ENCODE measurements around the gene SP3.

DNA sequence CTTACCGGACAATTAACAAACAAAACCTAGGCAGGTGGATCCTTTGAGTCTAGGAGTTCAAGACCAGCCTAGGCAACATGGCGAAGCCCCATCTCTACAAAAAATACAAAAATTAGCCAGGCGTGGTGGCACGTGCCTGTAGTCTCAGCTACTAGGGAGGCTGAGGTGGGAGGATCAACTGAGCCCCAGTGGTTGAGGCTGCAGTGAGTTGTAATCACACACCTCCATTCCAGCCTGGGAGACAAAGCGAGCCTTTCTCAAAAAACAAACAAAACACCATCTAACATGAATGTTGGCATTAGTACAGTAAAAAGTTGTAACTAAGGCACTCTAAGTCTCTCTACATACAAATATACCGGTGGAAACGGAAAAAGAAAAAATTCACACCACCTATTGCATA, 5.3 kb downstream of the SP3 start:
- TF ChIP-seq, protein P1, sequence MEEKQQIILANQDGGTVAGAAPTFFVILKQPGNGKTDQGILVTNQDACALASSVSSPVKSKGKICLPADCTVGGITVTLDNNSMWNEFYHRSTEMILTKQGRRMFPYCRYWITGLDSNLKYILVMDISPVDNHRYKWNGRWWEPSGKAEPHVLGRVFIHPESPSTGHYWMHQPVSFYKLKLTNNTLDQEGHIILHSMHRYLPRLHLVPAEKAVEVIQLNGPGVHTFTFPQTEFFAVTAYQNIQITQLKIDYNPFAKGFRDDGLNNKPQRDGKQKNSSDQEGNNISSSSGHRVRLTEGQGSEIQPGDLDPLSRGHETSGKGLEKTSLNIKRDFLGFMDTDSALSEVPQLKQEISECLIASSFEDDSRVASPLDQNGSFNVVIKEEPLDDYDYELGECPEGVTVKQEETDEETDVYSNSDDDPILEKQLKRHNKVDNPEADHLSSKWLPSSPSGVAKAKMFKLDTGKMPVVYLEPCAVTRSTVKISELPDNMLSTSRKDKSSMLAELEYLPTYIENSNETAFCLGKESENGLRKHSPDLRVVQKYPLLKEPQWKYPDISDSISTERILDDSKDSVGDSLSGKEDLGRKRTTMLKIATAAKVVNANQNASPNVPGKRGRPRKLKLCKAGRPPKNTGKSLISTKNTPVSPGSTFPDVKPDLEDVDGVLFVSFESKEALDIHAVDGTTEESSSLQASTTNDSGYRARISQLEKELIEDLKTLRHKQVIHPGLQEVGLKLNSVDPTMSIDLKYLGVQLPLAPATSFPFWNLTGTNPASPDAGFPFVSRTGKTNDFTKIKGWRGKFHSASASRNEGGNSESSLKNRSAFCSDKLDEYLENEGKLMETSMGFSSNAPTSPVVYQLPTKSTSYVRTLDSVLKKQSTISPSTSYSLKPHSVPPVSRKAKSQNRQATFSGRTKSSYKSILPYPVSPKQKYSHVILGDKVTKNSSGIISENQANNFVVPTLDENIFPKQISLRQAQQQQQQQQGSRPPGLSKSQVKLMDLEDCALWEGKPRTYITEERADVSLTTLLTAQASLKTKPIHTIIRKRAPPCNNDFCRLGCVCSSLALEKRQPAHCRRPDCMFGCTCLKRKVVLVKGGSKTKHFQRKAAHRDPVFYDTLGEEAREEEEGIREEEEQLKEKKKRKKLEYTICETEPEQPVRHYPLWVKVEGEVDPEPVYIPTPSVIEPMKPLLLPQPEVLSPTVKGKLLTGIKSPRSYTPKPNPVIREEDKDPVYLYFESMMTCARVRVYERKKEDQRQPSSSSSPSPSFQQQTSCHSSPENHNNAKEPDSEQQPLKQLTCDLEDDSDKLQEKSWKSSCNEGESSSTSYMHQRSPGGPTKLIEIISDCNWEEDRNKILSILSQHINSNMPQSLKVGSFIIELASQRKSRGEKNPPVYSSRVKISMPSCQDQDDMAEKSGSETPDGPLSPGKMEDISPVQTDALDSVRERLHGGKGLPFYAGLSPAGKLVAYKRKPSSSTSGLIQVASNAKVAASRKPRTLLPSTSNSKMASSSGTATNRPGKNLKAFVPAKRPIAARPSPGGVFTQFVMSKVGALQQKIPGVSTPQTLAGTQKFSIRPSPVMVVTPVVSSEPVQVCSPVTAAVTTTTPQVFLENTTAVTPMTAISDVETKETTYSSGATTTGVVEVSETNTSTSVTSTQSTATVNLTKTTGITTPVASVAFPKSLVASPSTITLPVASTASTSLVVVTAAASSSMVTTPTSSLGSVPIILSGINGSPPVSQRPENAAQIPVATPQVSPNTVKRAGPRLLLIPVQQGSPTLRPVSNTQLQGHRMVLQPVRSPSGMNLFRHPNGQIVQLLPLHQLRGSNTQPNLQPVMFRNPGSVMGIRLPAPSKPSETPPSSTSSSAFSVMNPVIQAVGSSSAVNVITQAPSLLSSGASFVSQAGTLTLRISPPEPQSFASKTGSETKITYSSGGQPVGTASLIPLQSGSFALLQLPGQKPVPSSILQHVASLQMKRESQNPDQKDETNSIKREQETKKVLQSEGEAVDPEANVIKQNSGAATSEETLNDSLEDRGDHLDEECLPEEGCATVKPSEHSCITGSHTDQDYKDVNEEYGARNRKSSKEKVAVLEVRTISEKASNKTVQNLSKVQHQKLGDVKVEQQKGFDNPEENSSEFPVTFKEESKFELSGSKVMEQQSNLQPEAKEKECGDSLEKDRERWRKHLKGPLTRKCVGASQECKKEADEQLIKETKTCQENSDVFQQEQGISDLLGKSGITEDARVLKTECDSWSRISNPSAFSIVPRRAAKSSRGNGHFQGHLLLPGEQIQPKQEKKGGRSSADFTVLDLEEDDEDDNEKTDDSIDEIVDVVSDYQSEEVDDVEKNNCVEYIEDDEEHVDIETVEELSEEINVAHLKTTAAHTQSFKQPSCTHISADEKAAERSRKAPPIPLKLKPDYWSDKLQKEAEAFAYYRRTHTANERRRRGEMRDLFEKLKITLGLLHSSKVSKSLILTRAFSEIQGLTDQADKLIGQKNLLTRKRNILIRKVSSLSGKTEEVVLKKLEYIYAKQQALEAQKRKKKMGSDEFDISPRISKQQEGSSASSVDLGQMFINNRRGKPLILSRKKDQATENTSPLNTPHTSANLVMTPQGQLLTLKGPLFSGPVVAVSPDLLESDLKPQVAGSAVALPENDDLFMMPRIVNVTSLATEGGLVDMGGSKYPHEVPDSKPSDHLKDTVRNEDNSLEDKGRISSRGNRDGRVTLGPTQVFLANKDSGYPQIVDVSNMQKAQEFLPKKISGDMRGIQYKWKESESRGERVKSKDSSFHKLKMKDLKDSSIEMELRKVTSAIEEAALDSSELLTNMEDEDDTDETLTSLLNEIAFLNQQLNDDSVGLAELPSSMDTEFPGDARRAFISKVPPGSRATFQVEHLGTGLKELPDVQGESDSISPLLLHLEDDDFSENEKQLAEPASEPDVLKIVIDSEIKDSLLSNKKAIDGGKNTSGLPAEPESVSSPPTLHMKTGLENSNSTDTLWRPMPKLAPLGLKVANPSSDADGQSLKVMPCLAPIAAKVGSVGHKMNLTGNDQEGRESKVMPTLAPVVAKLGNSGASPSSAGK (IDR thresholded peaks at IDR 0.05) = no peak
- TF ChIP-seq, protein P2, sequence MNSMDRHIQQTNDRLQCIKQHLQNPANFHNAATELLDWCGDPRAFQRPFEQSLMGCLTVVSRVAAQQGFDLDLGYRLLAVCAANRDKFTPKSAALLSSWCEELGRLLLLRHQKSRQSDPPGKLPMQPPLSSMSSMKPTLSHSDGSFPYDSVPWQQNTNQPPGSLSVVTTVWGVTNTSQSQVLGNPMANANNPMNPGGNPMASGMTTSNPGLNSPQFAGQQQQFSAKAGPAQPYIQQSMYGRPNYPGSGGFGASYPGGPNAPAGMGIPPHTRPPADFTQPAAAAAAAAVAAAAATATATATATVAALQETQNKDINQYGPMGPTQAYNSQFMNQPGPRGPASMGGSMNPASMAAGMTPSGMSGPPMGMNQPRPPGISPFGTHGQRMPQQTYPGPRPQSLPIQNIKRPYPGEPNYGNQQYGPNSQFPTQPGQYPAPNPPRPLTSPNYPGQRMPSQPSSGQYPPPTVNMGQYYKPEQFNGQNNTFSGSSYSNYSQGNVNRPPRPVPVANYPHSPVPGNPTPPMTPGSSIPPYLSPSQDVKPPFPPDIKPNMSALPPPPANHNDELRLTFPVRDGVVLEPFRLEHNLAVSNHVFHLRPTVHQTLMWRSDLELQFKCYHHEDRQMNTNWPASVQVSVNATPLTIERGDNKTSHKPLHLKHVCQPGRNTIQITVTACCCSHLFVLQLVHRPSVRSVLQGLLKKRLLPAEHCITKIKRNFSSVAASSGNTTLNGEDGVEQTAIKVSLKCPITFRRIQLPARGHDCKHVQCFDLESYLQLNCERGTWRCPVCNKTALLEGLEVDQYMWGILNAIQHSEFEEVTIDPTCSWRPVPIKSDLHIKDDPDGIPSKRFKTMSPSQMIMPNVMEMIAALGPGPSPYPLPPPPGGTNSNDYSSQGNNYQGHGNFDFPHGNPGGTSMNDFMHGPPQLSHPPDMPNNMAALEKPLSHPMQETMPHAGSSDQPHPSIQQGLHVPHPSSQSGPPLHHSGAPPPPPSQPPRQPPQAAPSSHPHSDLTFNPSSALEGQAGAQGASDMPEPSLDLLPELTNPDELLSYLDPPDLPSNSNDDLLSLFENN (IDR thresholded peaks at IDR 0.05; ENCODE audit: low read depth in 2 of 2, low read length in 2 of 2) = no peak
- no peak for TF ChIP-seq NRF1 (conservative IDR thresholded peaks at IDR 0.05 in 1 of 2, IDR thresholded peaks at IDR 0.05 in 1 of 2)
- TF ChIP-seq, protein P3, sequence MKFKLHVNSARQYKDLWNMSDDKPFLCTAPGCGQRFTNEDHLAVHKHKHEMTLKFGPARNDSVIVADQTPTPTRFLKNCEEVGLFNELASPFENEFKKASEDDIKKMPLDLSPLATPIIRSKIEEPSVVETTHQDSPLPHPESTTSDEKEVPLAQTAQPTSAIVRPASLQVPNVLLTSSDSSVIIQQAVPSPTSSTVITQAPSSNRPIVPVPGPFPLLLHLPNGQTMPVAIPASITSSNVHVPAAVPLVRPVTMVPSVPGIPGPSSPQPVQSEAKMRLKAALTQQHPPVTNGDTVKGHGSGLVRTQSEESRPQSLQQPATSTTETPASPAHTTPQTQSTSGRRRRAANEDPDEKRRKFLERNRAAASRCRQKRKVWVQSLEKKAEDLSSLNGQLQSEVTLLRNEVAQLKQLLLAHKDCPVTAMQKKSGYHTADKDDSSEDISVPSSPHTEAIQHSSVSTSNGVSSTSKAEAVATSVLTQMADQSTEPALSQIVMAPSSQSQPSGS (CRISPR knock-in tag; IDR thresholded peaks at IDR 0.05) = no peak
- TF ChIP-seq, protein P4, sequence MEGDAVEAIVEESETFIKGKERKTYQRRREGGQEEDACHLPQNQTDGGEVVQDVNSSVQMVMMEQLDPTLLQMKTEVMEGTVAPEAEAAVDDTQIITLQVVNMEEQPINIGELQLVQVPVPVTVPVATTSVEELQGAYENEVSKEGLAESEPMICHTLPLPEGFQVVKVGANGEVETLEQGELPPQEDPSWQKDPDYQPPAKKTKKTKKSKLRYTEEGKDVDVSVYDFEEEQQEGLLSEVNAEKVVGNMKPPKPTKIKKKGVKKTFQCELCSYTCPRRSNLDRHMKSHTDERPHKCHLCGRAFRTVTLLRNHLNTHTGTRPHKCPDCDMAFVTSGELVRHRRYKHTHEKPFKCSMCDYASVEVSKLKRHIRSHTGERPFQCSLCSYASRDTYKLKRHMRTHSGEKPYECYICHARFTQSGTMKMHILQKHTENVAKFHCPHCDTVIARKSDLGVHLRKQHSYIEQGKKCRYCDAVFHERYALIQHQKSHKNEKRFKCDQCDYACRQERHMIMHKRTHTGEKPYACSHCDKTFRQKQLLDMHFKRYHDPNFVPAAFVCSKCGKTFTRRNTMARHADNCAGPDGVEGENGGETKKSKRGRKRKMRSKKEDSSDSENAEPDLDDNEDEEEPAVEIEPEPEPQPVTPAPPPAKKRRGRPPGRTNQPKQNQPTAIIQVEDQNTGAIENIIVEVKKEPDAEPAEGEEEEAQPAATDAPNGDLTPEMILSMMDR (IDR thresholded peaks at IDR 0.05 in 2 of 3, conservative IDR thresholded peaks at IDR 0.05 in 1 of 3; ENCODE audit: insufficient read depth in 2 of 3, low read depth in 1 of 3, low read length in 3 of 3) = no peak
- TF ChIP-seq MTA3 (IDR thresholded peaks at IDR 0.05; ENCODE audit: borderline replicate concordance) = no peak
- TF ChIP-seq SMAD3 (CRISPR knock-in tag; conservative IDR thresholded peaks at IDR 0.05) = no peak
- TF ChIP-seq PHF20 (IDR thresholded peaks at IDR 0.05; ENCODE audit: partially characterized antibody) = no peak
- no peak for TF ChIP-seq HNRNPL (IDR thresholded peaks at IDR 0.05; ENCODE audit: low read depth, low read length)
- no peak for TF ChIP-seq GTF2F1 (IDR thresholded peaks at IDR 0.05; ENCODE audit: low read depth, low read length)
- no peak for TF ChIP-seq CHD2 (IDR thresholded peaks at IDR 0.05; ENCODE audit: low read depth, low read length)
- TF ChIP-seq, protein P5, sequence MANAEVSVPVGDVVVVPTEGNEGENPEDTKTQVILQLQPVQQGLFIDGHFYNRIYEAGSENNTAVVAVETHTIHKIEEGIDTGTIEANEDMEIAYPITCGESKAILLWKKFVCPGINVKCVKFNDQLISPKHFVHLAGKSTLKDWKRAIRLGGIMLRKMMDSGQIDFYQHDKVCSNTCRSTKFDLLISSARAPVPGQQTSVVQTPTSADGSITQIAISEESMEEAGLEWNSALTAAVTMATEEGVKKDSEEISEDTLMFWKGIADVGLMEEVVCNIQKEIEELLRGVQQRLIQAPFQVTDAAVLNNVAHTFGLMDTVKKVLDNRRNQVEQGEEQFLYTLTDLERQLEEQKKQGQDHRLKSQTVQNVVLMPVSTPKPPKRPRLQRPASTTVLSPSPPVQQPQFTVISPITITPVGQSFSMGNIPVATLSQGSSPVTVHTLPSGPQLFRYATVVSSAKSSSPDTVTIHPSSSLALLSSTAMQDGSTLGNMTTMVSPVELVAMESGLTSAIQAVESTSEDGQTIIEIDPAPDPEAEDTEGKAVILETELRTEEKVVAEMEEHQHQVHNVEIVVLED (CRISPR knock-in tag; IDR thresholded peaks at IDR 0.05) = no peak

All from K562 (cell line).